H1 (cell line): ENCODE data around the gene ATP6V0A4. TPM values are rescaled to one million over a fixed set of nuclear protein-coding genes. Genes with fewer than 3 reads are reported as not detected.

Source experiments
- EP300 ChIP-seq, 2 experiments: IDR thresholded peaks; 1 replicate in 1 of 2; 2 replicates in 1 of 2; pipeline ENCODE4 v1.6.1; 2011 to 2012; ENCODE audit warnings: low read depth in 2 of 2, low read length in 2 of 2, mild to moderate bottlenecking in 2 of 2, borderline replicate concordance in 1 of 2, inconsistent platforms in 1 of 2, moderate library complexity in 1 of 2
- TAF7 ChIP-seq: optimal IDR thresholded peaks from 2 replicates; pipeline ENCODE3; 2011; ENCODE audit warnings: low read depth, mild to moderate bottlenecking, inconsistent platforms, low read length, moderate library complexity, borderline replicate concordance
- polyA plus RNA-seq, 7 experiments: library from polyadenylated mRNA; depleted of rRNA in 3 of 7; stranded (reverse) in 5 of 7; unstranded in 2 of 7; fragments of >200 nt in 5 of 7; fragments of 200-250 nt in 2 of 7; gene quantifications; 1 replicate in 5 of 7; 2 replicates in 1 of 7; 4 replicates in 1 of 7; pipeline versions ENCODE4 v1.2.1 to v1.2.3, GENCODE V29; 2011 to 2013; ENCODE audit warnings: missing spikeins in 2 of 7, mixed read lengths in 2 of 7
- total RNA-seq: library from RNA; stranded (reverse); fragmentation: NEBNext Ultra II Directional; extraction: Animal tissue kit (Norgen Biotek cat#: 25700); gene quantifications from 2 replicates; pipeline ENCODE4 v1.2.1, GENCODE V29; 2021
- TF ChIP-seq, protein P1 (sequence below): fragments of 300-600 bp; sonication (generic); IDR thresholded peaks from 2 replicates; pipeline ENCODE4 v1.7.1; 2012; ENCODE audit warnings: low read length, moderate library complexity, mild to moderate bottlenecking, inconsistent platforms; ENCODE audit not compliant: insufficient replicate concordance
- TF ChIP-seq, protein P2 (sequence below): IDR thresholded peaks from 2 replicates; pipeline ENCODE4 v1.6.1; 2011; ENCODE audit warnings: low read length, improper control_type of control experiment

The ATP6V0A4 gene
- total and polyA plus RNA-seq, 2 of the 8 experiments (the other 6 are each of a cell fraction or from before 2014, with no cell fraction given): 0.47 to 1.6 TPM

DNA sequence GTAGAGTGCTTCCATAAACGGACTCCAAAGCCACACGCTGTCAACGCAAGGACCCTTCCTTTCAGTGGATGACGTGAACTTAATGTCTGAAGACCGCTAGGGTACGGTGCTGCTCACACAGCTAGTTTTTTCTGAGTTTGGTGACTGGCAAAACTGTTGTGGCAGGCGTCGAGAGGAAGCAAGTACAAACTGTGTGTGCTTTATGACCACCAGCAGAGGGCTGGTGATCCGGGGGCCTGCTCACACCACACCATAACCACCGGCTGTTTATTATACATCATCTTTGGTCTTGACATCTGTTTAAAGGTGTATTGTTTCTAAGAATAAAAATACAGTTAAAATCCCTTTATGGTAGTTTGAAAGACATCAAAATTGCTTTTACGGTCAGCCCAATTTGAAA lies 37.1 kb upstream of the ATP6V0A4 start (continued):
- TF ChIP-seq, protein P1, sequence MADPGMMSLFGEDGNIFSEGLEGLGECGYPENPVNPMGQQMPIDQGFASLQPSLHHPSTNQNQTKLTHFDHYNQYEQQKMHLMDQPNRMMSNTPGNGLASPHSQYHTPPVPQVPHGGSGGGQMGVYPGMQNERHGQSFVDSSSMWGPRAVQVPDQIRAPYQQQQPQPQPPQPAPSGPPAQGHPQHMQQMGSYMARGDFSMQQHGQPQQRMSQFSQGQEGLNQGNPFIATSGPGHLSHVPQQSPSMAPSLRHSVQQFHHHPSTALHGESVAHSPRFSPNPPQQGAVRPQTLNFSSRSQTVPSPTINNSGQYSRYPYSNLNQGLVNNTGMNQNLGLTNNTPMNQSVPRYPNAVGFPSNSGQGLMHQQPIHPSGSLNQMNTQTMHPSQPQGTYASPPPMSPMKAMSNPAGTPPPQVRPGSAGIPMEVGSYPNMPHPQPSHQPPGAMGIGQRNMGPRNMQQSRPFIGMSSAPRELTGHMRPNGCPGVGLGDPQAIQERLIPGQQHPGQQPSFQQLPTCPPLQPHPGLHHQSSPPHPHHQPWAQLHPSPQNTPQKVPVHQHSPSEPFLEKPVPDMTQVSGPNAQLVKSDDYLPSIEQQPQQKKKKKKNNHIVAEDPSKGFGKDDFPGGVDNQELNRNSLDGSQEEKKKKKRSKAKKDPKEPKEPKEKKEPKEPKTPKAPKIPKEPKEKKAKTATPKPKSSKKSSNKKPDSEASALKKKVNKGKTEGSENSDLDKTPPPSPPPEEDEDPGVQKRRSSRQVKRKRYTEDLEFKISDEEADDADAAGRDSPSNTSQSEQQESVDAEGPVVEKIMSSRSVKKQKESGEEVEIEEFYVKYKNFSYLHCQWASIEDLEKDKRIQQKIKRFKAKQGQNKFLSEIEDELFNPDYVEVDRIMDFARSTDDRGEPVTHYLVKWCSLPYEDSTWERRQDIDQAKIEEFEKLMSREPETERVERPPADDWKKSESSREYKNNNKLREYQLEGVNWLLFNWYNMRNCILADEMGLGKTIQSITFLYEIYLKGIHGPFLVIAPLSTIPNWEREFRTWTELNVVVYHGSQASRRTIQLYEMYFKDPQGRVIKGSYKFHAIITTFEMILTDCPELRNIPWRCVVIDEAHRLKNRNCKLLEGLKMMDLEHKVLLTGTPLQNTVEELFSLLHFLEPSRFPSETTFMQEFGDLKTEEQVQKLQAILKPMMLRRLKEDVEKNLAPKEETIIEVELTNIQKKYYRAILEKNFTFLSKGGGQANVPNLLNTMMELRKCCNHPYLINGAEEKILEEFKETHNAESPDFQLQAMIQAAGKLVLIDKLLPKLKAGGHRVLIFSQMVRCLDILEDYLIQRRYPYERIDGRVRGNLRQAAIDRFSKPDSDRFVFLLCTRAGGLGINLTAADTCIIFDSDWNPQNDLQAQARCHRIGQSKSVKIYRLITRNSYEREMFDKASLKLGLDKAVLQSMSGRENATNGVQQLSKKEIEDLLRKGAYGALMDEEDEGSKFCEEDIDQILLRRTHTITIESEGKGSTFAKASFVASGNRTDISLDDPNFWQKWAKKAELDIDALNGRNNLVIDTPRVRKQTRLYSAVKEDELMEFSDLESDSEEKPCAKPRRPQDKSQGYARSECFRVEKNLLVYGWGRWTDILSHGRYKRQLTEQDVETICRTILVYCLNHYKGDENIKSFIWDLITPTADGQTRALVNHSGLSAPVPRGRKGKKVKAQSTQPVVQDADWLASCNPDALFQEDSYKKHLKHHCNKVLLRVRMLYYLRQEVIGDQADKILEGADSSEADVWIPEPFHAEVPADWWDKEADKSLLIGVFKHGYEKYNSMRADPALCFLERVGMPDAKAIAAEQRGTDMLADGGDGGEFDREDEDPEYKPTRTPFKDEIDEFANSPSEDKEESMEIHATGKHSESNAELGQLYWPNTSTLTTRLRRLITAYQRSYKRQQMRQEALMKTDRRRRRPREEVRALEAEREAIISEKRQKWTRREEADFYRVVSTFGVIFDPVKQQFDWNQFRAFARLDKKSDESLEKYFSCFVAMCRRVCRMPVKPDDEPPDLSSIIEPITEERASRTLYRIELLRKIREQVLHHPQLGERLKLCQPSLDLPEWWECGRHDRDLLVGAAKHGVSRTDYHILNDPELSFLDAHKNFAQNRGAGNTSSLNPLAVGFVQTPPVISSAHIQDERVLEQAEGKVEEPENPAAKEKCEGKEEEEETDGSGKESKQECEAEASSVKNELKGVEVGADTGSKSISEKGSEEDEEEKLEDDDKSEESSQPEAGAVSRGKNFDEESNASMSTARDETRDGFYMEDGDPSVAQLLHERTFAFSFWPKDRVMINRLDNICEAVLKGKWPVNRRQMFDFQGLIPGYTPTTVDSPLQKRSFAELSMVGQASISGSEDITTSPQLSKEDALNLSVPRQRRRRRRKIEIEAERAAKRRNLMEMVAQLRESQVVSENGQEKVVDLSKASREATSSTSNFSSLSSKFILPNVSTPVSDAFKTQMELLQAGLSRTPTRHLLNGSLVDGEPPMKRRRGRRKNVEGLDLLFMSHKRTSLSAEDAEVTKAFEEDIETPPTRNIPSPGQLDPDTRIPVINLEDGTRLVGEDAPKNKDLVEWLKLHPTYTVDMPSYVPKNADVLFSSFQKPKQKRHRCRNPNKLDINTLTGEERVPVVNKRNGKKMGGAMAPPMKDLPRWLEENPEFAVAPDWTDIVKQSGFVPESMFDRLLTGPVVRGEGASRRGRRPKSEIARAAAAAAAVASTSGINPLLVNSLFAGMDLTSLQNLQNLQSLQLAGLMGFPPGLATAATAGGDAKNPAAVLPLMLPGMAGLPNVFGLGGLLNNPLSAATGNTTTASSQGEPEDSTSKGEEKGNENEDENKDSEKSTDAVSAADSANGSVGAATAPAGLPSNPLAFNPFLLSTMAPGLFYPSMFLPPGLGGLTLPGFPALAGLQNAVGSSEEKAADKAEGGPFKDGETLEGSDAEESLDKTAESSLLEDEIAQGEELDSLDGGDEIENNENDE: no peak
- TF ChIP-seq, protein P2, sequence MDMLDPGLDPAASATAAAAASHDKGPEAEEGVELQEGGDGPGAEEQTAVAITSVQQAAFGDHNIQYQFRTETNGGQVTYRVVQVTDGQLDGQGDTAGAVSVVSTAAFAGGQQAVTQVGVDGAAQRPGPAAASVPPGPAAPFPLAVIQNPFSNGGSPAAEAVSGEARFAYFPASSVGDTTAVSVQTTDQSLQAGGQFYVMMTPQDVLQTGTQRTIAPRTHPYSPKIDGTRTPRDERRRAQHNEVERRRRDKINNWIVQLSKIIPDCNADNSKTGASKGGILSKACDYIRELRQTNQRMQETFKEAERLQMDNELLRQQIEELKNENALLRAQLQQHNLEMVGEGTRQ: no peak
- TF ChIP-seq EP300 (IDR thresholded peaks at IDR 0.05; ENCODE audit: borderline replicate concordance in 1 of 2, low read depth in 2 of 2, low read length in 2 of 2) (no peak), TAF7 (no peak)
